IPS-15b (cell line): ENCODE data around the gene VPS13D.

Experiments
- H3K27me3 ChIP-seq: one replicate; pipeline ENCODE4 v1.6.1; 2013; ENCODE audit warnings: low read length; ENCODE audit not compliant: control insufficient read depth, insufficient read depth
- H3K36me3 ChIP-seq: one replicate; pipeline ENCODE4 v1.6.1; 2013; ENCODE audit warnings: low read length; ENCODE audit not compliant: control insufficient read depth, insufficient read depth
- H3K4me1 ChIP-seq: one replicate; pipeline ENCODE4 v1.6.1; 2013; ENCODE audit warnings: mild to moderate bottlenecking, low read length; ENCODE audit not compliant: control insufficient read depth, insufficient read depth
- H3K4me3 ChIP-seq: one replicate; pipeline ENCODE4 v1.5.1; 2013; ENCODE audit warnings: low read depth, low read length
- H3K9ac ChIP-seq: one replicate; pipeline ENCODE4 v1.6.1; 2013; ENCODE audit warnings: low read depth, mild to moderate bottlenecking, low read length
- H3K9me3 ChIP-seq: one replicate; pipeline ENCODE4 v1.6.1; 2013; ENCODE audit warnings: mild to moderate bottlenecking, low read length; ENCODE audit not compliant: control insufficient read depth, insufficient read depth

Gene VPS13D

GRCh38 chr1:12549460-12550349 lies 319.9 kb downstream of the VPS13D start:
- Histone ChIP-seq H3K4me1 (peaks cover 2% of the 10 kb centered on the region), H3K9me3 (no peaks in the 10 kb centered on the region), H3K27me3 (no peaks in the 10 kb centered on the region), H3K4me3 (no peak overlapping the region), H3K9ac (no peak overlapping the region), H3K36me3 (no peaks in the 10 kb centered on the region)

DNA sequence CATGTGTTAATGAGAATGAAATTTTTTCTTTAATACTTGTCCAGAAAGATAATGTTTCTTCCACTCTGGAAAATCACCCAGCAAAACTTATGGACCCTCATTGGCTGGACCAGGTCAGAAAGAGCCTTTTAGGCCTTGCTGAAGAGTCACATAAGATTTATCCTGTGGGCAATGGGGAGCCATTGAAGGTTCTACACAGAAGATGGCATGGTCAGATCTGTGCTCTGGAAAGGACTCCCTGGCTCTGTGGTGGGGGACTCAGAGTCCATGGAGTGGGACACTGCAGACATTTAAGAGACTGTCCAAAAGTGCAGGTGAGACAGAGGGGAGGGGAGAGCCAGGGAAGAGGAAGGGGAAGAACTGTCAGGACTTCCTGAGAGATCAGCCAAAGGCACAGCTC lies 321.8 kb downstream of the VPS13D start:
- H3K27me3 ChIP-seq: no peaks in the 10 kb centered on the region
- H3K36me3 ChIP-seq: no peaks in the 10 kb centered on the region
- no peaks in the 10 kb centered on the region for H3K9me3 ChIP-seq
- H3K9ac ChIP-seq: no peak overlapping the region
- H3K4me1 ChIP-seq: no peaks in the 10 kb centered on the region
- no peak overlapping the region for H3K4me3 ChIP-seq

DNA sequence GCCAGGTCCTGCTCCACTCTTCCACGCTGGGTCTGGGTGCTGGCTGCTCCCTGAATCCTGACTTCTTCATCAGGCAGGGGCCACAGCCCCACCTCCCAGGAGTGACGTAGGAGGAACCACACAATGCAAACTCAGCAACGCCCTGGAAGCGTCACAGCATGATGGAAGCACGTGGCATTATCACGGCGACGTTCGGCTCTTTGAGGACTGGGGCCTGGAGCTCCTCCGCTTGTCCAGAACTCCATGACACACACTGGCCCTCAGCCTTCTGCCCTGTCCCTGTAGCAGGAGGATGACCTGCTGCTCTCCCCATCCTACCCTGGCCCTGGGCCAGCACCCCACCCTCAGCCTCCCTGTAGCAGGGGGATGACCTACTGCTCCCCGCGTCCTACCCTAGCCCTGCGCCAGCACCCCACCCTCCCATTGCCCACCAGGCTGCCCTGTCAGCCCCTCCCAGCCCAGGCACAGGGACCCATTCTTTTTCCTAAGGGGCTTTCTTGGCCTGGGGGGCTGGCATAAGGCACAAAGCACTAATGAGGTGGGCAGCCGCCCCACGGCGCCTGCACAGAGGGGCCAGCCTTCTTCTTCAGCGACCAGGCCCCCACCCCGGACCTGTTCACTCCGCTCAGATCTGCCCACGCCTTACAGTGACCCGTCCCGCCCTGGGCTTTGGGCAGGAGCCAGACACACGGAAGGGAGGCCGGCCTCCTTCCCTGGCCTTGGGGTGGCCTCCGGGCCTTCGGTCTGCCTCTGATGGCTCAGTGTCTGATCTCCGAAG lies 322.5 kb downstream of the VPS13D start:
- Histone ChIP-seq H3K4me1 (no peaks in the 10 kb centered on the region), H3K36me3 (no peaks in the 10 kb centered on the region), H3K27me3 (no peaks in the 10 kb centered on the region), H3K9ac (no peak overlapping the region), H3K4me3 (no peak overlapping the region), H3K9me3 (no peaks in the 10 kb centered on the region)

- Histone ChIP-seq H3K27me3 (no peaks in the 10 kb centered on the region), H3K4me3 (no peak overlapping the region), H3K9me3 (no peaks in the 10 kb centered on the region), H3K36me3 (no peaks in the 10 kb centered on the region), H3K4me1 (no peaks in the 10 kb centered on the region), H3K9ac (no peak overlapping the region)
Measured at GRCh38 chr1:12552951-12553921, 323.4 kb downstream of the VPS13D start.

GRCh38 chr1:12553963-12554362 lies 324.1 kb downstream of the VPS13D start:
- no peaks in the 10 kb centered on the region for H3K27me3 ChIP-seq
- H3K36me3 ChIP-seq: no peaks in the 10 kb centered on the region
- H3K9ac ChIP-seq: no peak overlapping the region
- H3K9me3 ChIP-seq: no peaks in the 10 kb centered on the region
- H3K4me1 ChIP-seq: no peaks in the 10 kb centered on the region
- no peak overlapping the region for H3K4me3 ChIP-seq

- no peaks in the 10 kb centered on the region for H3K27me3 ChIP-seq
- H3K9me3 ChIP-seq: no peaks in the 10 kb centered on the region
- no peaks in the 10 kb centered on the region for H3K36me3 ChIP-seq
- H3K9ac ChIP-seq: no peak overlapping the region
- no peaks in the 10 kb centered on the region for H3K4me1 ChIP-seq
- H3K4me3 ChIP-seq: no peak overlapping the region
Measured at GRCh38 chr1:12554521-12555305, 324.9 kb downstream of the VPS13D start.

DNA sequence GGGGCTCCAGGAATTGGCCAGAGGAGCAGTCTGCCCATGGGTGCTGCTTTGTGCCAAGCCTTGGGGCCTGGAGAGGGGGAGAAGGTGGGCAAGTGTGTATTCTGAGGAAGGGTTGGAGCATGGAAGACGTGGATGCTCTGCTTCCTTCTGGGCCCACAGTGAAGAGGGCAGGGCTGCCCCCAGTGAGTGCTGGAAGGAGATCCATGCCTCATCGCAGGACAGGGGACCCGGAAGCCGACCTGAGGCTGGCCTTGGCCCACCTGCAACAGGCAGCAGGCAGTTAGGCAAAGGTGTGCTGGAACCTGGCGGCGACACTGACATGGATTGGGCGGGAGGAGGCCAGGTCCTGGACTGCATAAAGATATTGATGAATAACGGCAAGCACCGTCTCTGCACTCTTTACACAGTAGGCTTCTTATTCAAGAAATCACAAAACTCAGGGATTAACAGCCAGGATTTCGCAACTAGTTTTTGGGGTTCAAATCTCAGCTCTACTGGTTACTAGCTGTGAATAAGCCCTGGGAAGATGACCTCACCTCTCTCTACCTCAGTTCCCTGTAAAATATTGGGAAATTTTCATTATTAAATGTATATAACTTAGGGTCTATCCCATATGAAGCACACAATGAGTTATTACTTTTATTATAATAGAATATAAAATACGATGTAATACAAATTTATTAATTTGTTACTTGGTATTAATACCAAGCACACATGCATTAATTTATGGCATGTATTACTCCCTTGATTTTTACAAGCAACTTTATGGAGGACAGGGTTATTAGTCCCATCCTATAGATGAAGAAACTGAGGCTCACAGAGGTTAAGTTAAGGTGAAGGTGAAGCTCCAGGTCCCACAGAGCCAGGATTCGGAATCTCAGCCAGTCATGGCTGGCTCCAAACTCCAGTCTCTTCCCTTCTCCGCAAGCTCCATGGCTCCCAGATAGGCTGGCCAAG lies 325.9 kb downstream of the VPS13D start:
- Histone ChIP-seq H3K9me3 (no peaks in the 10 kb centered on the region), H3K4me3 (no peak overlapping the region), H3K36me3 (no peaks in the 10 kb centered on the region), H3K9ac (no peak overlapping the region), H3K27me3 (no peaks in the 10 kb centered on the region), H3K4me1 (no peaks in the 10 kb centered on the region)

GRCh38 chr1:12556368-12556930 lies 326.6 kb downstream of the VPS13D start:
- no peaks in the 10 kb centered on the region for H3K27me3 ChIP-seq
- no peak overlapping the region for H3K4me3 ChIP-seq
- no peaks in the 10 kb centered on the region for H3K9me3 ChIP-seq
- no peaks in the 10 kb centered on the region for H3K36me3 ChIP-seq
- H3K9ac ChIP-seq: no peak overlapping the region
- no peaks in the 10 kb centered on the region for H3K4me1 ChIP-seq

DNA sequence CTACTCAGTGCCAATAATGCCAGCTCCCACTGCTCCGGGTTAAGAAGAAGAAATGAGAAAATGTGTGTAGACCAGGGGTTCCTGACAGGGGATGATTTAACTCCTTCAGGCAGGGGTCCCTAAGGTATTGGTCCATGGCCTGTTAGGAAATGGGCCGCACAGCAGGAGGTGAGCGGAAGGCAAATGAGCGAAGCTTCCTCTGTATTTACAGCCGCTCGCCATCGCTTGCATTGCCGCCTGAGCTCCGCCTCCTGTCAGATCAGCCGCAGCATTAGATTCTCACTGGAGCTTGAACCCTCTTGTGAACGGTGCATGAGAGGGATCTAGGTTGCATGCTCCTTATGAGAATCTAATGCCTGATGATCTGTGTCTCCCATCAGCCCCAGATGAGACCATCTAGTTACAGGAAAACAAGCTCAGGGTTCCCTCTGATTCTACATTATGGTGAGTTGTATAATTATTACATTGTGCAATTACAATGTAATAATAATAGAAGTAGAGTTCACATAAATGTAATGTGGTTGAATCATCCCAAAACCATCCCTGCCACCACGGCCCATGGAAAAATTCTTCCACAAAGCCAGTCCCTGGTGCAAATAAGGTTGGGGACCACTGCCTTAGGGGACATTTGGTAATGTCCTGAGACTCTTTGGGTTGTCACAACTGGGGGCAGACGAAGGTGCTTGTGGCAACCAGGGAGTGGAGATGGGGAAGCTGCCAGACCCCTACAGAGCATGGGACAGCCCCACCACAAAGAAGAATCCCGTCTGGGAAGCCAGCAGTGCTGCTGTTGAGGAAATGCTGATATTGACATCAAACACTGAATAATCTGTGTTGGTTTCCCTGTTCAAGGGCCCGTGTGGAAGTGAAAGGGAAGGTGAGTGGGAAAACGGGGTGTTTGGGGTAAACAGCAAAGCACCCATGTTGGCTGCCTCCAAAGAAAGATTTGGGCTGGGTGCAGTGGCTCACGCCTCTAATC lies 327.4 kb downstream of the VPS13D start:
- no peaks in the 10 kb centered on the region for H3K36me3 ChIP-seq
- no peaks in the 10 kb centered on the region for H3K9me3 ChIP-seq
- H3K9ac ChIP-seq: no peak overlapping the region
- H3K4me1 ChIP-seq: no peaks in the 10 kb centered on the region
- H3K4me3 ChIP-seq: no peak overlapping the region
- H3K27me3 ChIP-seq: no peaks in the 10 kb centered on the region
